ENCODE results near the gene ATF7IP.
A peak's percentile ranks its signal among the peaks of the same experiment; 100 is the strongest.

ATF7IP gene

GRCh38 chr12:14435627-14436026 is 70.1 kb downstream of the ATF7IP start:
- no peak for TF ChIP-seq POU2F2 (IDR thresholded peaks at IDR 0.05; ENCODE audit: low read depth, low read length)
- no peak for TF ChIP-seq PAX5 (IDR thresholded peaks at IDR 0.05; ENCODE audit: insufficient read depth, low read length, severe bottlenecking)
- no peak for TF ChIP-seq TAF1 (IDR thresholded peaks at IDR 0.05; ENCODE audit: low read depth, low read length)
- TF ChIP-seq POLR2AphosphoS5 (IDR thresholded peaks at IDR 0.05; ENCODE audit: low read depth, low read length) = no peak
- TF ChIP-seq POLR2A (IDR thresholded peaks at IDR 0.05; ENCODE audit: low read depth, low read length) = no peak
- no peak for TF ChIP-seq SPI1 (IDR thresholded peaks at IDR 0.05; ENCODE audit: low read depth, low read length)
- DNase-seq (ENCODE audit: insufficient read length, low spot score) (no peak), FAIRE-seq (no peak)

- DNase-seq (ENCODE audit: insufficient read length, low spot score) (no peak), FAIRE-seq (peak; percentile 59)
- no peak for TF ChIP-seq POLR2AphosphoS5 (IDR thresholded peaks at IDR 0.05; ENCODE audit: low read depth, low read length)
- TF ChIP-seq POLR2A (IDR thresholded peaks at IDR 0.05; ENCODE audit: low read depth, low read length) = no peak
- TF ChIP-seq TAF1 (IDR thresholded peaks at IDR 0.05; ENCODE audit: low read depth, low read length) = no peak
- no peak for TF ChIP-seq POU2F2 (IDR thresholded peaks at IDR 0.05; ENCODE audit: low read depth, low read length)
- TF ChIP-seq SPI1 (IDR thresholded peaks at IDR 0.05; ENCODE audit: low read depth, low read length) = no peak
- no peak for TF ChIP-seq PAX5 (IDR thresholded peaks at IDR 0.05; ENCODE audit: insufficient read depth, low read length, severe bottlenecking)
These were observed 76.9 kb downstream of the ATF7IP start for GRCh38 chr12:14442221-14442881.

- no peak for DNase-seq (ENCODE audit: insufficient read length, low spot score)
- no peak for FAIRE-seq
- TF ChIP-seq POU2F2 (IDR thresholded peaks at IDR 0.05; ENCODE audit: low read depth, low read length) (no peak), SPI1 (IDR thresholded peaks at IDR 0.05; ENCODE audit: low read depth, low read length) (no peak), TAF1 (IDR thresholded peaks at IDR 0.05; ENCODE audit: low read depth, low read length) (no peak), POLR2A (IDR thresholded peaks at IDR 0.05; ENCODE audit: low read depth, low read length) (no peak), PAX5 (IDR thresholded peaks at IDR 0.05; ENCODE audit: insufficient read depth, low read length, severe bottlenecking) (no peak), POLR2AphosphoS5 (IDR thresholded peaks at IDR 0.05; ENCODE audit: low read depth, low read length) (no peak)
These were observed 78.0 kb downstream of the ATF7IP start for GRCh38 chr12:14443531-14443930.

GRCh38 chr12:14450479-14450878 is 85.0 kb downstream of the ATF7IP start:
- DNase-seq (ENCODE audit: insufficient read length, low spot score) (no peak), FAIRE-seq (no peak)
- TF ChIP-seq POLR2AphosphoS5 (IDR thresholded peaks at IDR 0.05; ENCODE audit: low read depth, low read length) (no peak), SPI1 (IDR thresholded peaks at IDR 0.05; ENCODE audit: low read depth, low read length) (no peak), PAX5 (IDR thresholded peaks at IDR 0.05; ENCODE audit: insufficient read depth, low read length, severe bottlenecking) (no peak)

GRCh38 chr12:14452336-14452735 is 86.9 kb downstream of the ATF7IP start:
- FAIRE-seq (no peak), DNase-seq (ENCODE audit: insufficient read length, low spot score) (no peak)
- no peak for TF ChIP-seq POLR2AphosphoS5 (IDR thresholded peaks at IDR 0.05; ENCODE audit: low read depth, low read length)
- no peak for TF ChIP-seq SPI1 (IDR thresholded peaks at IDR 0.05; ENCODE audit: low read depth, low read length)
- TF ChIP-seq PAX5 (IDR thresholded peaks at IDR 0.05; ENCODE audit: insufficient read depth, low read length, severe bottlenecking) = no peak
- no peak for TF ChIP-seq POU2F2 (IDR thresholded peaks at IDR 0.05; ENCODE audit: low read depth, low read length)

GRCh38 chr12:14452865-14453264 is 87.4 kb downstream of the ATF7IP start:
- no peak for FAIRE-seq
- DNase-seq (ENCODE audit: insufficient read length, low spot score) = no peak
- TF ChIP-seq SPI1 (IDR thresholded peaks at IDR 0.05; ENCODE audit: low read depth, low read length) (no peak), TAF1 (IDR thresholded peaks at IDR 0.05; ENCODE audit: low read depth, low read length) (no peak)

- TF ChIP-seq PAX5 (IDR thresholded peaks at IDR 0.05; ENCODE audit: insufficient read depth, low read length, severe bottlenecking) (no peak), POLR2AphosphoS5 (IDR thresholded peaks at IDR 0.05; ENCODE audit: low read depth, low read length) (no peak)
These were observed 88.8 kb downstream of the ATF7IP start for GRCh38 chr12:14454098-14454907.

GRCh38 chr12:14460212-14460841 is 94.8 kb downstream of the ATF7IP start:
- no peak for TF ChIP-seq POLR2AphosphoS5 (IDR thresholded peaks at IDR 0.05; ENCODE audit: low read depth, low read length)
- no peak for TF ChIP-seq SPI1 (IDR thresholded peaks at IDR 0.05; ENCODE audit: low read depth, low read length)
- no peak for TF ChIP-seq POLR2A (IDR thresholded peaks at IDR 0.05; ENCODE audit: low read depth, low read length)
- FAIRE-seq = peak; percentile 16
- no peak for DNase-seq (ENCODE audit: insufficient read length, low spot score)

More at GRCh38 chr12:14454098-14454907, 88.8 kb downstream of the ATF7IP start:
- FAIRE-seq (peak; percentile 57), DNase-seq (ENCODE audit: insufficient read length, low spot score) (no peak)

- TF ChIP-seq TAF1 (IDR thresholded peaks at IDR 0.05; ENCODE audit: low read depth, low read length) (no peak), SPI1 (IDR thresholded peaks at IDR 0.05; ENCODE audit: low read depth, low read length) (no peak), PAX5 (IDR thresholded peaks at IDR 0.05; ENCODE audit: insufficient read depth, low read length, severe bottlenecking) (no peak), POLR2A (IDR thresholded peaks at IDR 0.05; ENCODE audit: low read depth, low read length) (no peak), POLR2AphosphoS5 (IDR thresholded peaks at IDR 0.05; ENCODE audit: low read depth, low read length) (no peak), POU2F2 (IDR thresholded peaks at IDR 0.05; ENCODE audit: low read depth, low read length) (no peak)
- no peak for DNase-seq (ENCODE audit: insufficient read length, low spot score)
- FAIRE-seq = no peak
These were observed 106.0 kb downstream of the ATF7IP start for GRCh38 chr12:14471497-14471896.

All from GM12891 (cell line).